ENCODE results near the gene LSG1. TPM values are rescaled to one million over a fixed set of nuclear protein-coding genes. Genes with fewer than 3 reads are reported as not detected.
A peak's percentile ranks its signal among the peaks of the same experiment; 100 is the strongest.

Gene LSG1
- total RNA-seq, 1 experiment from 2014 or later: 45.8 TPM

- Mint-ChIP-seq H3K27me3 (ENCODE audit: low read depth) (no peaks in the 10 kb centered on the region), H3K36me3 (no peaks in the 10 kb centered on the region), H3K4me1 (no peaks in the 10 kb centered on the region), H3K4me3 (no peak overlapping the region), H3K9me3 (no peaks in the 10 kb centered on the region), H3K27ac (no peak overlapping the region)
- DNase-seq (ENCODE audit: low spot score) (no peak), ATAC-seq (no peak)
- ChIA-PET POLR2A (interaction anchor here (0.7 kb wide), 1 partner anchor 20 kb away, joined by 6 read pairs; no protein-coding TSS in a partner anchor), CTCF (no interaction called here)
- TF ChIP-seq TEAD1 (CRISPR knock-in tag; IDR thresholded peaks at IDR 0.05) (no peak), SMAD3 (CRISPR knock-in tag; IDR thresholded peaks at IDR 0.05; ENCODE audit: borderline replicate concordance) (no peak), ZNF671 (CRISPR knock-in tag; IDR thresholded peaks at IDR 0.05) (no peak), ZNF396 (CRISPR knock-in tag; IDR thresholded peaks at IDR 0.05; ENCODE audit: borderline replicate concordance) (no peak), IRF2 (CRISPR knock-in tag; IDR thresholded peaks at IDR 0.05; ENCODE audit: borderline replicate concordance, low read depth) (no peak), CREM (CRISPR knock-in tag; IDR thresholded peaks at IDR 0.05) (no peak), IRF1 (CRISPR knock-in tag; IDR thresholded peaks at IDR 0.05) (no peak), USF2 (CRISPR knock-in tag; IDR thresholded peaks at IDR 0.05) (no peak), EMX1 (CRISPR knock-in tag; IDR thresholded peaks at IDR 0.05) (no peak)
- TF ChIP-seq, protein P1, sequence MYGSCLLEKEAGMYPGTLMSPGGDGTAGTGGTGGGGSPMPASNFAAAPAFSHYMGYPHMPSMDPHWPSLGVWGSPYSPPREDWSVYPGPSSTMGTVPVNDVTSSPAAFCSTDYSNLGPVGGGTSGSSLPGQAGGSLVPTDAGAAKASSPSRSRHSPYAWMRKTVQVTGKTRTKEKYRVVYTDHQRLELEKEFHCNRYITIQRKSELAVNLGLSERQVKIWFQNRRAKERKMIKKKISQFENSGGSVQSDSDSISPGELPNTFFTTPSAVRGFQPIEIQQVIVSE (CRISPR knock-in tag; IDR thresholded peaks at IDR 0.05; ENCODE audit: borderline replicate concordance): no peak
- TF ChIP-seq, protein P2, sequence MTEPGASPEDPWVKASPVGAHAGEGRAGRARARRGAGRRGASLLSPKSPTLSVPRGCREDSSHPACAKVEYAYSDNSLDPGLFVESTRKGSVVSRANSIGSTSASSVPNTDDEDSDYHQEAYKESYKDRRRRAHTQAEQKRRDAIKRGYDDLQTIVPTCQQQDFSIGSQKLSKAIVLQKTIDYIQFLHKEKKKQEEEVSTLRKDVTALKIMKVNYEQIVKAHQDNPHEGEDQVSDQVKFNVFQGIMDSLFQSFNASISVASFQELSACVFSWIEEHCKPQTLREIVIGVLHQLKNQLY (CRISPR knock-in tag; IDR thresholded peaks at IDR 0.05): no peak
These were observed 52.2 kb downstream of the LSG1 start for GRCh38 chr3:194619741-194620140.

DNA sequence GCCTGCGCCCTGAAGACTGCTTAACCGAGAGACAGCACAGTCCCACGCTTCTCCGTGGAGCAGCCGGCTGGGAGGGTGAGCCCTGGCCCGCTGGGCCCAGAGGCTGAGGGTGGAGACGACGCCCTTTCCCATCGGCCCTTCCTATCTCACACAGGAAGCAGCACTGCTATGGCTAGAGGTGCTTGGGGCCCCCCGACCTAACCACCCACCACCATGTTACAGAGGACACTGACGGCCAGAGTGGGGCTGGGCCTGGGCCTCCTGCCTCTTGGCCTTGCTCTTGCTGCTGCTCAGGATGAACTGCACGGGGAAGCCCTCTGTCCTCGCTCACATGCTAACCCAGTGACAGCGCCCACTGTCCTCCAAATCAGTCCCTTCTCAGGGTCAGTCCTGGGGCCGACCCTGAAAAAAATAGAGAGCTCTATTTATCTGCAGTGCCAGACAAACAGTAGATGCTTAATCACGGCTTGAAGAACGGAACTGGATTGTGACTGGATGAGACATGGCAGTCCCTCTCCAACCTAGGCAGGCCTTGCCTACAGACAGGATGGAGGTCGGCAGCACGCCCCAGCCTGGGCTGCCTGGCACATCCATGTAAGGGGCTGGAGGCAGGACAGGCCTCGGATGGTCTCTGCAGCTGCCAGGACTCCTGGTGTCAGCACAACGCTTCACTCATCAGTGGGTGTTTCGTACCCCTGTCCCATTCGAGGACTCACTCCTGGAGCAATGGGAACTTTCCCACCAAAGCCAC is 53.0 kb downstream of the LSG1 start:
- DNase-seq (ENCODE audit: low spot score) (no peak), ATAC-seq (no peak)
- no peaks in the 10 kb centered on the region for H3K27me3 Mint-ChIP-seq (ENCODE audit: low read depth)
- POLR2A ChIA-PET: no interaction called here
- H3K4me3 Mint-ChIP-seq: no peak overlapping the region
- H3K27ac Mint-ChIP-seq: peak overlapping the region; percentile 41; the same call in 1 of the 2 replicates
- peaks cover 1% of the 10 kb centered on the region; the same call in 1 of the 2 replicates for H3K36me3 Mint-ChIP-seq
- CTCF ChIA-PET: no interaction called here
- no peaks in the 10 kb centered on the region for H3K9me3 Mint-ChIP-seq
- no peaks in the 10 kb centered on the region for H3K4me1 Mint-ChIP-seq
- no peak for TF ChIP-seq PRRX2 (CRISPR knock-in tag; IDR thresholded peaks at IDR 0.05)
- TF ChIP-seq ZNF423 (CRISPR knock-in tag; IDR thresholded peaks at IDR 0.05): no peak
- no peak for TF ChIP-seq RORB (CRISPR knock-in tag; IDR thresholded peaks at IDR 0.05)
- TF ChIP-seq, protein P3, sequence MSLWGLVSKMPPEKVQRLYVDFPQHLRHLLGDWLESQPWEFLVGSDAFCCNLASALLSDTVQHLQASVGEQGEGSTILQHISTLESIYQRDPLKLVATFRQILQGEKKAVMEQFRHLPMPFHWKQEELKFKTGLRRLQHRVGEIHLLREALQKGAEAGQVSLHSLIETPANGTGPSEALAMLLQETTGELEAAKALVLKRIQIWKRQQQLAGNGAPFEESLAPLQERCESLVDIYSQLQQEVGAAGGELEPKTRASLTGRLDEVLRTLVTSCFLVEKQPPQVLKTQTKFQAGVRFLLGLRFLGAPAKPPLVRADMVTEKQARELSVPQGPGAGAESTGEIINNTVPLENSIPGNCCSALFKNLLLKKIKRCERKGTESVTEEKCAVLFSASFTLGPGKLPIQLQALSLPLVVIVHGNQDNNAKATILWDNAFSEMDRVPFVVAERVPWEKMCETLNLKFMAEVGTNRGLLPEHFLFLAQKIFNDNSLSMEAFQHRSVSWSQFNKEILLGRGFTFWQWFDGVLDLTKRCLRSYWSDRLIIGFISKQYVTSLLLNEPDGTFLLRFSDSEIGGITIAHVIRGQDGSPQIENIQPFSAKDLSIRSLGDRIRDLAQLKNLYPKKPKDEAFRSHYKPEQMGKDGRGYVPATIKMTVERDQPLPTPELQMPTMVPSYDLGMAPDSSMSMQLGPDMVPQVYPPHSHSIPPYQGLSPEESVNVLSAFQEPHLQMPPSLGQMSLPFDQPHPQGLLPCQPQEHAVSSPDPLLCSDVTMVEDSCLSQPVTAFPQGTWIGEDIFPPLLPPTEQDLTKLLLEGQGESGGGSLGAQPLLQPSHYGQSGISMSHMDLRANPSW (CRISPR knock-in tag; conservative IDR thresholded peaks at IDR 0.05; ENCODE audit: low read depth): no peak
- no peak for TF ChIP-seq FOXP1 (CRISPR knock-in tag; IDR thresholded peaks at IDR 0.05; ENCODE audit: borderline replicate concordance)
- no peak for TF ChIP-seq TEAD4 (CRISPR knock-in tag; IDR thresholded peaks at IDR 0.05)
- no peak for TF ChIP-seq OVOL2 (CRISPR knock-in tag; IDR thresholded peaks at IDR 0.05; ENCODE audit: borderline replicate concordance)
- TF ChIP-seq SOX15 (CRISPR knock-in tag; IDR thresholded peaks at IDR 0.05): no peak
- TF ChIP-seq MXD4 (CRISPR knock-in tag; IDR thresholded peaks at IDR 0.05; ENCODE audit: borderline replicate concordance): no peak
- no peak for TF ChIP-seq NFYB (CRISPR knock-in tag; conservative IDR thresholded peaks at IDR 0.05; ENCODE audit: low read depth)
- no peak for TF ChIP-seq NR3C1 (CRISPR knock-in tag; conservative IDR thresholded peaks at IDR 0.05; ENCODE audit: low read depth)
- TF ChIP-seq, protein P4, sequence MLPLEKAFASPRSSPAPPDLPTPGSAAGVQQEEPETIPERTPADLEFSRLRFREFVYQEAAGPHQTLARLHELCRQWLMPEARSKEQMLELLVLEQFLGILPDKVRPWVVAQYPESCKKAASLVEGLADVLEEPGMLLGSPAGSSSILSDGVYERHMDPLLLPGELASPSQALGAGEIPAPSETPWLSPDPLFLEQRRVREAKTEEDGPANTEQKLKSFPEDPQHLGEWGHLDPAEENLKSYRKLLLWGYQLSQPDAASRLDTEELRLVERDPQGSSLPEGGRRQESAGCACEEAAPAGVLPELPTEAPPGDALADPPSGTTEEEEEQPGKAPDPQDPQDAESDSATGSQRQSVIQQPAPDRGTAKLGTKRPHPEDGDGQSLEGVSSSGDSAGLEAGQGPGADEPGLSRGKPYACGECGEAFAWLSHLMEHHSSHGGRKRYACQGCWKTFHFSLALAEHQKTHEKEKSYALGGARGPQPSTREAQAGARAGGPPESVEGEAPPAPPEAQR (CRISPR knock-in tag; IDR thresholded peaks at IDR 0.05): no peak
- TF ChIP-seq AFF4 (CRISPR knock-in tag; IDR thresholded peaks at IDR 0.05; ENCODE audit: borderline replicate concordance): no peak
- TF ChIP-seq FOXK1 (CRISPR knock-in tag; IDR thresholded peaks at IDR 0.05): no peak
